ENCODE measurements around the gene CEP112.

- TF ChIP-seq CTCF (IDR thresholded peaks at IDR 0.05) (no peak; the same call in 1 of the 2 replicates), POLR2AphosphoS5 (IDR thresholded peaks at IDR 0.05; ENCODE audit: low read depth, low read length) (no peak), SIN3A (IDR thresholded peaks at IDR 0.05; ENCODE audit: borderline replicate concordance, insufficient read depth, low read depth, low read length) (no peak), REST (IDR thresholded peaks at IDR 0.05; ENCODE audit: insufficient read depth in 1 of 2, low read depth in 2 of 2, low read length in 1 of 2) (no peak)
These were observed 16.0 kb upstream of the CEP112 start for GRCh38 chr17:66207936-66208335.
